Hepatocyte (in vitro differentiated cells): ENCODE measurements around the gene ATG3. TPM values are rescaled to one million over a fixed set of nuclear protein-coding genes. Genes with fewer than 3 reads are reported as not detected.

Source experiments
- DNase-seq: peaks from one replicate; pipeline ENCODE4 v3.0.0-alpha.2; 2016; ENCODE audit warnings: low spot score
- H2AFZ ChIP-seq: fragments of 200-600 bp; sonication (generic); 2 replicates; pipeline ENCODE4 v1.6.0; 2016; ENCODE audit warnings: antibody characterized with exemption, mild to moderate bottlenecking
- H3K27ac ChIP-seq: fragments of 200-600 bp; sonication (generic); 2 replicates; pipeline ENCODE4 v1.5.1; 2016; ENCODE audit warnings: mild to moderate bottlenecking
- H3K27me3 ChIP-seq: fragments of 200-600 bp; sonication (generic); 2 replicates; pipeline ENCODE4 v1.6.1; 2016
- H3K36me3 ChIP-seq: fragments of 200-600 bp; sonication (generic); replicated peaks from 2 replicates; pipeline ENCODE4 v1.5.1; 2016; ENCODE audit warnings: low read depth; ENCODE audit not compliant: insufficient read depth
- H3K4me1 ChIP-seq: fragments of 200-600 bp; sonication (generic); 2 replicates; pipeline ENCODE4 v1.5.1; 2016; ENCODE audit warnings: mild to moderate bottlenecking, moderate library complexity; ENCODE audit not compliant: insufficient read depth
- H3K4me2 ChIP-seq: fragments of 200-600 bp; sonication (generic); 2 replicates; pipeline ENCODE4 v1.6.0; 2016
- H3K4me3 ChIP-seq: fragments of 200-600 bp; sonication (generic); 2 replicates; pipeline ENCODE4 v1.5.1; 2016; ENCODE audit warnings: mild to moderate bottlenecking
- H3K79me2 ChIP-seq: fragments of 200-600 bp; sonication (generic); 2 replicates; pipeline ENCODE4 v1.6.0; 2017; ENCODE audit warnings: mild to moderate bottlenecking
- H3K9me2 ChIP-seq: fragments of 200-600 bp; sonication (generic); replicated peaks from 2 replicates; pipeline ENCODE4 v1.6.0; 2017; ENCODE audit warnings: mild to moderate bottlenecking; ENCODE audit not compliant: insufficient read depth
- H3K9me3 ChIP-seq: fragments of 200-600 bp; sonication (generic); 2 replicates; pipeline ENCODE4 v1.5.1; 2016; ENCODE audit warnings: low read depth, mild to moderate bottlenecking
- H4K20me1 ChIP-seq: fragments of 200-600 bp; sonication (generic); 2 replicates; pipeline ENCODE4 v1.6.0; 2016; ENCODE audit warnings: mild to moderate bottlenecking; ENCODE audit not compliant: insufficient read depth, poor library complexity, severe bottlenecking
- CTCF ChIP-seq: fragments of 200-600 bp; sonication (generic); IDR thresholded peaks from 2 replicates; pipeline ENCODE4 v1.5.1; 2016; ENCODE audit warnings: antibody characterized with exemption, mild to moderate bottlenecking; ENCODE audit not compliant: poor library complexity
- EZH2 ChIP-seq: fragments of 200-600 bp; sonication (generic); IDR thresholded peaks from 2 replicates; pipeline ENCODE4 v1.6.1; 2016; ENCODE audit warnings: antibody characterized with exemption, mild to moderate bottlenecking, borderline replicate concordance
- EZH2phosphoT487 ChIP-seq: fragments of 200-600 bp; sonication (generic); IDR thresholded peaks from one replicate; pipeline ENCODE4 v1.6.1; 2018; ENCODE audit warnings: antibody characterized with exemption, mild to moderate bottlenecking, low read depth, moderate library complexity; ENCODE audit not compliant: unreplicated experiment, severe bottlenecking
- WGBS: methylation state at CpG from one replicate; pipeline ENCODE4 v1.1.6; 2016; ENCODE audit warnings: low lambda C conversion rate; ENCODE audit errors: missing lambda C conversion rate; 5-methylcytosine and 5-hydroxymethylcytosine counted together
- polyA plus RNA-seq: library from polyadenylated mRNA; unstranded; fragments of >200 nt; fragmentation: Nextera tagmentation; extraction: Ambion mirVana; gene quantifications from 2 replicates; pipeline ENCODE4 v1.2.1, GENCODE V29; 2016
- total RNA-seq: library from RNA; depleted of rRNA; stranded (reverse); fragments of >200 nt; gene quantifications from 2 replicates; pipeline ENCODE4 v1.2.3, GENCODE V29; 2014

Gene ATG3
- total RNA-seq (33.7 and 40.7 TPM in 2 replicates), polyA plus RNA-seq (60.2 and 62.5 TPM in 2 replicates)

DNA sequence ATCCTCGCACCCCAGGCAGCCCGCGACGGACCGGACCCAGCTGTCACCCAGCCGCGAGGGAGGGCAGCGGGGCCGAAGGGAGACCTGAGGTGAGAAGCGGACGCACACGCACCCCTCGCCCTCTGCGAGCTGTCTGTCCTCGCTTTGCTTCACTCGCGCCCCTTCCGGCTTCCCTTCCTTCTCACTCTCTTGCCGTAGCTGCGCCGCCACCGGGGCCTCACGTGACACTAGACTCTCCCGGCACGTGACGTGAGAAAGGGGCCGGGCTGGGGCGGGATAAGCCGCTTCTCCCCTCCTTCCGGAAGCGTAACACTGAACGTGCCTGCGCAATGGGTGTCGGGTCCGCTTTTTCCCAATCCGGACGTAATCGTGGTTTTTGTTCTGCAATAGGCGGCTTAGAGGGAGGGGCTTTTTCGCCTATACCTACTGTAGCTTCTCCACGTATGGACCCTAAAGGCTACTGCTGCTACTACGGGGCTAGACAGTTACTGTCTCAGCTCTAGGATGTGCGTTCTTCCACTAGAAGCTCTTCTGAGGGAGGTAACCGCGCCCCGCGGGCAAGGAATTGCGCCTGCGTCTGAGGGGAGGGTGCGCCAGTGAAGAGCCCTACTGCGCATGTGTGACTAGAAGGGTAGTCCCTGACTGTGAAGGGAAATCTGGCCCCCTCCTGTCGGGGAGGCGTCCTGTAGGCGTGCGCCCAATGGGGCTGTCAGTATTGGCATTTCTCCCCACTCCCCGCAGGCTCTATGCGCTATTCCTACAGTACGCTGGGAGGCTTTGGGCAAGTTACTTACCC, at the start of gene ATG3, which contains the start of gene SLC35A5:
TSS of gene ATG3 (minus strand) at position 229 of the 796 bp plus-strand sequence. CDS start 434 bp downstream, outside the sequence.
TSS of gene SLC35A5 (plus strand) at position 312 of the 796 bp plus-strand sequence. CDS start 1,359 bp downstream, outside the sequence.
- H4K20me1 ChIP-seq, result no peaks in the 10 kb centered on the region
- peaks cover 21% of the 10 kb centered on the region for H3K4me1 ChIP-seq
- peak within 1 kb of the TSS; percentile 71 for H3K4me3 ChIP-seq
- TF ChIP-seq CTCF (no peak), EZH2phosphoT487 (no peak), EZH2 (no peak)
- H2AFZ ChIP-seq, result peak within 1 kb of the TSS; percentile 67
- no peaks in the 10 kb centered on the region for H3K9me3 ChIP-seq
- no peaks in the 10 kb centered on the region for H3K36me3 ChIP-seq
- no peaks in the 10 kb centered on the region for H3K27me3 ChIP-seq
- WGBS, result 1% methylated on average over 48 of the region's 58 CpGs
- peak within 1 kb of the TSS; percentile 82 for H3K4me2 ChIP-seq
- H3K79me2 ChIP-seq, result peaks cover 46% of the 10 kb centered on the region
- no peaks in the 10 kb centered on the region for H3K9me2 ChIP-seq
- DNase-seq, result peak; percentile 98
- peak within 1 kb of the TSS; percentile 93 for H3K27ac ChIP-seq

DNA sequence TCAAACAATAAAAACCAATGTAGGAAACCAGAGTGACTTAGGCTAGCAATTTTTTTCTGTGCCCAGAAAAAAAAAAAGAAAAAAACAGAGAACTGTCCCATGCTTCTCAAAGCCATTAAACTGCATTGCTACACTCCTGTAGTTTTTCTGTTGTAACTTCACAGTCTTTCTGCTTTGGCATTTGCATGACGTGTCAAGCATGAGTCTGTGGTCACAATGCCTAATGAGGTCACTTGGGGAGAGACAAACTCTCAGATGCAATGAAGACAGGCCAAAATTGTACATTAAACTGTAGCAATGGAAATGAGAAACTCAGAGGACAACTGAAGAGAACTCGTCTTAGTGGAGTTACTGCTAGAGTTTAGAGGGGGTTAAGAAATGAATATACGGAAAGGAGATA, 48.4 kb upstream of the ATG3 start:
- no peaks in the 10 kb centered on the region for H3K27me3 ChIP-seq
- no peaks in the 10 kb centered on the region for H3K9me3 ChIP-seq
- H3K9me2 ChIP-seq, result no peaks in the 10 kb centered on the region
- TF ChIP-seq CTCF (no peak), EZH2phosphoT487 (no peak), EZH2 (no peak)
- no peak overlapping the region for H3K27ac ChIP-seq
- DNase-seq, result no peak
- H3K4me2 ChIP-seq, result no peak overlapping the region
- no peak overlapping the region for H3K4me3 ChIP-seq
- no peaks in the 10 kb centered on the region for H3K79me2 ChIP-seq
- H2AFZ ChIP-seq, result no peak overlapping the region
- H3K4me1 ChIP-seq, result no peaks in the 10 kb centered on the region
- H3K36me3 ChIP-seq, result no peaks in the 10 kb centered on the region
- WGBS, result 92% methylated on average over 3 of the region's 3 CpGs
- H4K20me1 ChIP-seq, result no peaks in the 10 kb centered on the region

DNA sequence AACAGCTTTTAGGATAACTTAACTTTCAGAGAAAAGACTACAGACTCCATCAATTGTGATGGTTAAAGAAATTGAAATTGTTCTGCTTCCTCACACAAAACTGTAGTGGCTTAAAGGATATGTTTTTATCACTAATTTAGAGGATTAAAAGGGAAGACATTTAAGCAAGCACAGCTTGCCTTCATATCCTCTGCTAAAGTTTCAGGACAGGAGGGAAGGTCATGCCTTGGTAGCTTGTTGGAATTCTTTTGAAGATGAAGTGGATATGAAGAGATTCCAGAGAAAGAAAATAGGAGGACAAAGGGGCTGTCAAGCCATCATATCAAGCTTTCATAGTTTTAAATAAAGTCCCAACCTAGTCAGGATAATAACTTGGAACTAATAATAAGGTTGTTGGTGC, 46.1 kb upstream of the ATG3 start:
- no peak for TF ChIP-seq EZH2
- TF ChIP-seq EZH2phosphoT487, result no peak
- no peak for TF ChIP-seq CTCF
- Histone ChIP-seq H3K9me3 (no peaks in the 10 kb centered on the region), H2AFZ (no peak overlapping the region), H3K27ac (no peak overlapping the region), H4K20me1 (no peaks in the 10 kb centered on the region), H3K9me2 (no peaks in the 10 kb centered on the region), H3K36me3 (no peaks in the 10 kb centered on the region), H3K4me1 (no peaks in the 10 kb centered on the region), H3K27me3 (no peaks in the 10 kb centered on the region), H3K4me3 (no peak overlapping the region), H3K4me2 (no peak overlapping the region), H3K79me2 (no peaks in the 10 kb centered on the region)
- DNase-seq, result no peak
